Adipocyte (in vitro differentiated cells): ENCODE data around the gene STK11.
A peak's percentile ranks its signal among the peaks of the same experiment; 100 is the strongest.

Source experiments
- DNase-seq: peaks from one replicate; pipeline ENCODE4 v3.0.0-alpha.2; 2015; ENCODE audit warnings: low read depth
- H3K27me3 ChIP-seq: replicated peaks from 2 replicates; pipeline ENCODE4 v1.7.0; 2013; ENCODE audit warnings: mild to moderate bottlenecking, low read length, moderate library complexity; ENCODE audit not compliant: control insufficient read depth, insufficient read depth
- H3K36me3 ChIP-seq: 2 replicates; pipeline ENCODE4 v1.7.0; 2013; ENCODE audit warnings: low read length, mild to moderate bottlenecking, moderate library complexity; ENCODE audit not compliant: control insufficient read depth, insufficient read depth, severe bottlenecking
- H3K4me1 ChIP-seq: 2 replicates; pipeline ENCODE4 v1.7.0; 2013; ENCODE audit warnings: mild to moderate bottlenecking, low read length, moderate library complexity; ENCODE audit not compliant: control insufficient read depth, insufficient read depth
- H3K4me3 ChIP-seq: 2 replicates; pipeline ENCODE4 v1.7.0; 2013; ENCODE audit warnings: mild to moderate bottlenecking, low read length, moderate library complexity
- H3K9ac ChIP-seq: 2 replicates; pipeline ENCODE4 v1.7.0; 2013; ENCODE audit warnings: mild to moderate bottlenecking, low read length, moderate library complexity
- H3K9me3 ChIP-seq: 2 replicates; pipeline ENCODE4 v1.7.0; 2013; ENCODE audit warnings: mild to moderate bottlenecking, low read length, moderate library complexity; ENCODE audit not compliant: control insufficient read depth

The STK11 gene

DNA sequence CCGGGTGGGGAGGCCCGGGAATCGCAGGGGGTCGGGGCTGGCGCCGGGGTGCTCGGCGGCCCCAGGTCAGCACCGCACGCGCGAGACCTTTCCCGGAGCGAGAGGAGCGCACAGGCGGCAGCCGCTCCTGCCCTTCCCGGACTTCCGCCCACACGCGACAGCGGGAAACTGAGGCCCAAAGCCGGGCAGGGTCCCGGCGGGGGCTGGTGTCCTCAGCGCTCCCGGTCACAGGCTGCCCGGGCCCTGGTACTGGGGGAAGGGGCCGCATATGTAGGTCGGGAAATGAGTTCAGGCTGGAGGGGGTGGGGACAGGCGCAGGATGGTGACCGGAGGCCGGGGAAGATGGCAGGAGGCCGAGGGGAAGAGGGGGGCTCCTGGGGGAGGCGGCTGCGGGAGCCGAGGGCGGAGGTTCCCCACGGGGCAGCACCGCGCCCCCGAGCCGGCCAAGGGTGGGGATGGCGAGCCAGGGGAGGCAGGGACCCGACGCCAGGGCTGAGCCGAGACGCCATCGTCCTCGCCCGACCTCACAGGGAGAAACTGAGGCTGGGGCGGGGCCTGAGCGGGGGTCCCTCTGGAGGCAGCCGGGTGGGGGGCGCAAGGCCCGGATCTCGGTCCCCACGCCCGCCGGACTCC lies 31.6 kb downstream of the STK11 start:
- peak; percentile 56 for DNase-seq
- no peaks in the 10 kb centered on the region for H3K9me3 ChIP-seq

DNA sequence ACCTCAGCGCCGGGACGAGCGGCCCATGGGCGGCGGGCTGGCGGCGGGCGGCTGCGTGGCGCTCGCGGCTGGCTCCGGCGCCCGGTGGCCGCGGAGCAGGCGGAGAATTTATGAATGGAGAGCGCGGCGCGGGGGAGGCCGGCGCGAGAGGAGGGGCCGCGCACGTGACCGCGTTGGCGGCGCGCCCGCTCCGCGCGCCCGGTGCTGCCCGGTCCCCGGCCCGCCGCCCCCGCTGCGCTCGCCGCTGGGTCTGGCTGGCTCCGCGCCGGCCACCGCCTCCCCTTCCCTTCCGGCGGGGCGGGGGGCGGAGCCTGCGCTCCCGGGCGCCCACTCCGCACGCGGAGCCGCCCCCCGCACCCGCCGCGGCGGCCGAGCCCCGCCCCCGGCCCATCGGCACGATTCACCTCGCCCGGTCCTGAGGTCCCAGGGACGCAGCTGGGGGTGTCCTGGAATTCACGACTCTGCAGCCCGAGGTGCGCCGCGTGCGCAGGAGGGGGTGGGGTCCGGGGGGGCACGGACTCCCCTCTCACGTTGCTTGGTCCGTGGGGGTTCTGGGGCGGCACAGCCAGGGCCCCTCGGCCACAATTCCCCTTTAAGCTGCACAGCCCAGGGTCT lies 32.3 kb downstream of the STK11 start, which contains the start of gene CBARP:
CBARP (minus strand) TSS at position 252 of the 615 bp plus-strand sequence. CDS start 1,905 bp downstream, outside the sequence.
- H3K4me1 ChIP-seq: peaks cover 26% of the 10 kb centered on the region
- no peaks in the 10 kb centered on the region for H3K27me3 ChIP-seq
- no peaks in the 10 kb centered on the region for H3K9me3 ChIP-seq
- peak within 1 kb of the TSS; percentile 82 for H3K4me3 ChIP-seq
- peak; percentile 76 for DNase-seq
- no peaks in the 10 kb centered on the region for H3K36me3 ChIP-seq
- peak within 1 kb of the TSS; percentile 81 for H3K9ac ChIP-seq

More for the DNA sequence above, 31.6 kb downstream of the STK11 start:
- Histone ChIP-seq H3K4me3 (peak overlapping the region; percentile 82), H3K36me3 (no peaks in the 10 kb centered on the region), H3K4me1 (peaks cover 26% of the 10 kb centered on the region), H3K9ac (peak overlapping the region; percentile 81), H3K27me3 (no peaks in the 10 kb centered on the region)

DNA sequence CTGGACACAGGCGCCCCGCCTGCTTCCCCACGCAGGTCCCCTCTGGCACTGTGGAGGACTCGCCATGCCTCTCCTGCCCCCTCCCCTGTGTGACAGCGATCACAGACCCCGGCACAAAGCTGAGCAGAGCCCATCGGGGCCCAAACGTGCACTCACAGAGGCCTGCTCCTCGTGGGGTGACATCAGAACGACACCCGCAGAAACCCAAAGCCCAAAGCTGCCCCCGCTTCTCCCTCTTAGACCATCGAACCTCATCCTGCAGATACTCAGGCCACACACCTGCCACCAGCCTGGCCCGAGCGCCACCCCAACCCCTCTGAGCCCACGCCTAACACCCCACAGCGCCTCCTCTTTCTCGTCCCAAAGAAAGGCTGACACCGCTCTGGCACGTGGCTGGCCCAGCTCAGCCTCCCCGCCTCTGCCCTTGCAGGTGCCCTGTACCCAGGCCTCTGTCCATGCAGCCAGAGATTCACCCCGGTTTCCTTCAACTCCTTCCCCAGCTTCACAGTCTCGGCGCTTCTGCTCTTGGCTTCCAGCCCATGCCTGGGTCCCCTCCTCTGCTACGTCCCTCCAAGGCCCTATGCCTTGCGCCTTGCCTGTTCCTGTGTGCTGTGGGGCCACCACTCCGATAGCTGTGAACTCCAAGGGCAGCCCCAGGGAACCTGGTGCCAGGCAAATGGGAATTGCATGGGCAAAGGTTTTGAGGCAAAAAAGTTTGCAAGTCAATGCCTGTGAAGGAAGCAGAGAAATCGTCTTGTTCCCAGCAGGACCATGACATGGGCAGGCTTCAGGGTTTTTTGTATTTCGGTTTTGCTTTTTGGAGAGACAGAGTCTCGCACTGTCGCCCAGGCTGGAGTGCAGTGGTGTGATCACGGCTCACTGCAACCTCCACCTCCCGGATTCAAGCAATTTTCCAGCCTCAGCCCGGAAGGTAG lies 33.1 kb downstream of the STK11 start:
- Histone ChIP-seq H3K4me1 (peaks cover 28% of the 10 kb centered on the region), H3K27me3 (no peaks in the 10 kb centered on the region), H3K9me3 (no peaks in the 10 kb centered on the region), H3K36me3 (no peaks in the 10 kb centered on the region), H3K9ac (no peak overlapping the region), H3K4me3 (no peak overlapping the region)
- no peak for DNase-seq

DNA sequence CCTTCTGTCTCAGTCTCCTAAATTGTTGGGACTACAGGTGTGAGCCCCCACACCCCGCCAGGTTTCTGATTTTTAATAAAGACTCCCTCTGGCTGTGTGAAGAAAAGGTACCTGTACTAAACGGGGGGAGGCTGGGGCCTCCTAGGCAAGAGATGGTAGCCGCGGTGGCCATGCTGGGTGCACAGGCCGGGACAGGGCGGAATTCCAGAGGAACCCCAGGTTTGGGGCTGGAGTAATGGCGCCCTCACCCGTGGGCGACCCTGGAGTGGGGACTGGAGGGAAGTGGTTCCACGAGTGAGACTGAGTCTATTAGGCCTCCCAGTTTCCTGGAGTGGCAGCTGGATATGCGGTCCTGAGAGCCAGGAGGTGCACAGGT lies 33.8 kb downstream of the STK11 start:
- Histone ChIP-seq H3K27me3 (no peaks in the 10 kb centered on the region), H3K4me1 (peaks cover 35% of the 10 kb centered on the region), H3K36me3 (no peaks in the 10 kb centered on the region), H3K4me3 (no peak overlapping the region), H3K9ac (peak overlapping the region; percentile 62), H3K9me3 (no peaks in the 10 kb centered on the region)
- DNase-seq: no peak

DNA sequence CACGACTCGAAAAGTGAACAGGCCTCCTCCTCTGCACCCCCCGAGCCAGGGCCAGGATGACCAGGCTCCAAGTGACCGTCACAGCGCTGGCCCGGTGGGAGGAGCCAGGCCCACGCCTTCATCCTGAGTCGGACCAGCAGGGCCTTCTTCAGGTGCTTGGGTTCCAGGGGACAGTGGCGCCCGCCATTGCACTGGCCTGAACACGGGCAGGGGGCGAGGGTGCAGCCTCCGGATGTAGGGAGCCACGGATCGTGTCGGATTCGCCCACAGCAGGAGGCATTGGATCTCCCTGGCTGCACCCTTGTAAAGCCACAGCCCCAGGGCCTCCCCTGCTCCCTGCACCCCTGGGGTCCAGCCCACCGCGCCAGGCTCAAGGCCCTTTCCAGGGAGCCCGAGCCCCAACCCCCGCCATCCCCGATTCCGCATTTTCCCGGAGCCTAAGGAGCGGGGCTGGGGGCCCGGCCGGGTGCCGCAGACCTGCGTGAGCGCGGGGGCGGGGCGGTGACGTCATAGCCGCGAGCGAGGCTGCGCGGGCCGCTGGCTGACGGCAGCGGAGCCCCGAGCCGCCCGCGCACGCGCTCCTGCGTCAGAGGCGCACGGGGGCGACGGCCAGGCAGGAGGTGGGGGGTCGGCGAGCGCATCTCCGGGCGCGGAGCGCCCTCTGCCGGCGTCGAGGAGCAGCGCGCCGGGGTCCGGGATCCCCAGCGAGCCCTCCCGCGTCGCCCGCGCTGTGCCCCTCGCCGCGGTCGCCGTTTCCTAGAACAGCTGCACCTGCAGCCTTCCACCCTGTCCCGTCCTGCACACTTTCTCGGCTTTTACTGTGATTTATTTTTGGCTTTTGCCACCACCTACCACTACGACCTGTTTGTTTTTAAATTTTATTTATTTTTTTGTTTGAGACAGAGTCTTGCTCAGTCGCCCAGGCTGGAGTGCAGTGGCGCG lies 34.5 kb downstream of the STK11 start:
- Histone ChIP-seq H3K4me3 (peak overlapping the region; percentile 56), H3K27me3 (no peaks in the 10 kb centered on the region)
- DNase-seq: peak; percentile 98

DNA sequence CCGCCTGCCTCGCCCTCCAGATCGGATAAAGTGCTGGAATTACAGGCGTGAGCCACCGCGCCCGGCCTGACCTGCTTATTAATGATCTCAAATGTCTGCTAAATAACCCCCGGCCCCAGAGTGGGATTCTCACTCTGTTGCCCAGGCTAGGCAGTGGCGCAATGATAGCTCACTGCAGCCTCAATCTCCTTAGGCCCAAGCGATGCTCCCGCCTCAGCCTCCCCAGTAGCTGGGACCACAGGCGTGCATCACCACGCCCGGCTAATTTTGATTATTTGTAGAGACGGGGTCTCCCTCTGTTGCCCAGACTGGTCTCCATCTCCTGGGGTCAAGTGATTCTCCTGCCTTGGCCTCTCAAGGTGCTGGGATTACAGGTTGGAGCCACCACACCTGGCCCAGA lies 35.3 kb downstream of the STK11 start:
- Histone ChIP-seq H3K9ac (peak overlapping the region; percentile 96), H3K36me3 (no peaks in the 10 kb centered on the region), H3K4me3 (peak overlapping the region; percentile 94), H3K9me3 (no peaks in the 10 kb centered on the region), H3K27me3 (no peaks in the 10 kb centered on the region), H3K4me1 (peaks cover 46% of the 10 kb centered on the region)
- no peak for DNase-seq

More for the DNA sequence above, 34.5 kb downstream of the STK11 start:
- Histone ChIP-seq H3K36me3 (no peaks in the 10 kb centered on the region), H3K9ac (peak overlapping the region; percentile 64), H3K9me3 (no peaks in the 10 kb centered on the region), H3K4me1 (peaks cover 41% of the 10 kb centered on the region)

DNA sequence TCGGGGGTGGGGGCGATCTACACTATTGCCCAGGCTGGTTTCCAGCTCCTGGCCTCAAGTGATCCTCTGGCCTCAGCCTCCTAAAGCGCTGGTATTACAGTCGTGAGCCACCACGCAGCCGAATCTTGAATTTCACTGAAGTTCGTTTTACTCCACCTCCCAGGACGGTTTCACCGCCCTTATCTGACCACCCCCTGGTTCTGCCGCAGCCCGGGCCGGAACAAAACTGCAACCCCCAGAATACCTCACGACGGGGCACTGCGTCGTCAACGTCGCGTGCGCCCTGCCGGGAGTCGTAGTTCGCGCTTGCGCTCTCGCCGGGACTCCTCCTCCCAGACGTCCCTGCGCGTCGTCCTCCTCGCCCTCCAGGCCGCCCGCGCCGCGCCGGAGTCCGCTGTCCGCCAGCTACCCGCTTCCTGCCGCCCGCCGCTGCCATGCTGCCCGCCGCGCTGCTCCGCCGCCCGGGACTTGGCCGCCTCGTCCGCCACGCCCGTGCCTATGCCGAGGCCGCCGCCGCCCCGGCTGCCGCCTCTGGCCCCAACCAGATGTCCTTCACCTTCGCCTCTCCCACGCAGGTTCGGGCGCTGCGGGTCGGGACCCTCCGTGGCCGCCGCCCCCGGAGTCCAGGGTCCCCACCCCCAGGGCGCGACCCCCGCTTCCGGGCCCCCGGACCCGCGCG lies 36.0 kb downstream of the STK11 start, which contains the start of gene ATP5F1D:
ATP5F1D (plus strand) TSS at position 335 of the 679 bp plus-strand sequence; CDS start at position 435, 100 bp downstream.
- Histone ChIP-seq H3K9ac (peak within 1 kb of the TSS; percentile 96), H3K4me3 (peak within 1 kb of the TSS; percentile 94), H3K36me3 (no peaks in the 10 kb centered on the region), H3K27me3 (no peaks in the 10 kb centered on the region), H3K4me1 (peaks cover 46% of the 10 kb centered on the region), H3K9me3 (no peaks in the 10 kb centered on the region)
- DNase-seq: peak; percentile 97

DNA sequence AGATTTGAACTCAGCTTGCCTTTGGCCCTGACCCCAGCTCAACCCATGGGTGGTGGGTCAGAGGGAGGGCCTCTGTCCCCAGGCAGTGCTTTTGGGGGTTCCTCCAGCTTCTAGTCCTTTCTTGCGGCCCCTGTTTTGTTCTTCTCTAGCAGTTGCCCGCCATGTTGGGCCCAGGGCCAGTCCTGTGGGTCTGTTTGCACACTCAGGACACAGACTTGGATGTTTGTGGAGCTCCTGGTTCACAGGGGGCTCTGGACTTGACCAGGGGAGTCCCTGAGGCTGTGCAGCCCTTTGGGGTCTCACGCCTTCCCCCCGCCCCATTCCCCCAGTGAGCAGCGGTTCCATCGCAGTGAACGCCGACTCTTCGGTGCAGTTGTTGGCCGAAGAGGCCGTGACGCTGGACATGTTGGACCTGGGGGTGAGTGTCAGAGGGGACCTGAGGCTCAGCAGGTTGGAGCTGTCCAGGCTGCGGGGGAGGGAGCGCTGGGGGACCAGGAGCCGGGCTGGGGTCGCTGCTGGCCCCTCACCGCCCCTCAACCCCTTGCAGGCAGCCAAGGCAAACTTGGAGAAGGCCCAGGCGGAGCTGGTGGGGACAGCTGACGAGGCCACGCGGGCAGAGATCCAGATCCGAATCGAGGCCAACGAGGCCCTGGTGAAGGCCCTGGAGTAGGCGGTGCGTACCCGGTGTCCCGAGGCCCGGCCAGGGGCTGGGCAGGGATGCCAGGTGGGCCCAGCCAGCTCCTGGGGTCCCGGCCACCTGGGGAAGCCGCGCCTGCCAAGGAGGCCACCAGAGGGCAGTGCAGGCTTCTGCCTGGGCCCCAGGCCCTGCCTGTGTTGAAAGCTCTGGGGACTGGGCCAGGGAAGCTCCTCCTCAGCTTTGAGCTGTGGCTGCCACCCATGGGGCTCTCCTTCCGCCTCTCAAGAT lies 38.5 kb downstream of the STK11 start:
- no peaks in the 10 kb centered on the region for H3K36me3 ChIP-seq
- peak overlapping the region; percentile 73 for H3K9ac ChIP-seq
- peak; percentile 94 for DNase-seq
- H3K9me3 ChIP-seq: no peaks in the 10 kb centered on the region
- no peaks in the 10 kb centered on the region for H3K27me3 ChIP-seq
- peak overlapping the region; percentile 65 for H3K4me3 ChIP-seq
- H3K4me1 ChIP-seq: peaks cover 53% of the 10 kb centered on the region

DNA sequence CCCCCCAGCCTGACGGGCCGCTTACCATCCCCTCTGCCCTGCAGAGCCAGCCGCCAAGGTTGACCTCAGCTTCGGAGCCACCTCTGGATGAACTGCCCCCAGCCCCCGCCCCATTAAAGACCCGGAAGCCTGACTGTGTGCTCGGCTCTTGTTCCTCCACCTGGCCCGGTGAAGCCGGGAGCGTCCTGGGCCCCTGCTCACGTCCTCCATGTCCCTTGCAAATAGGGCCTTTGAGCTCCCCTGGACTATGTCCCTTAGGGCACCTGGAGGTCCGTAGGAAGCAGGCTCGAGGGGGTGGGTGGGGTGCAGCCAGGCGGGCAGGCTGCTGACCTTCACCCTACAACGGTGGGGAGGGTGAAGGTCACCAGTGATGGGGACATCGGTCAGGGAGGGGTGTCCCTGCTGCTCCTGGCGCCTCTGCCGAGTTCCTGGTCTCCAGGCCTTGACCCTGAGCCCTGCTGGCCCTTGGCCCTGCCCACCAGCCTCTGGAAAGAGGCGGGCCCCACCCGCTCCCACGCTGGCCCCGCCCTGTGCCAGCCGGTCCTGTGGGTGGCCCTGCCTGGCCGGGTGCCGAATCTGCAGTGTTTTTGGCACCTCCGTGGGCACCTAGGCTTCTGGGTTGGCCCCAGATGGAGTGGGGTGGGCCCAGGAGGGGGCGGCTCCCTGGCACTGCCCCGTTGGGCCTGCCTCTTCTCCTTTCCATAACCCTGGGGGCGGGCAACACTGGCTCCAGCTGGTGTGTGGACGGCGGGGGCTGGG lies 39.3 kb downstream of the STK11 start:
- H3K36me3 ChIP-seq: no peaks in the 10 kb centered on the region
- DNase-seq: no peak
- H3K4me1 ChIP-seq: peaks cover 50% of the 10 kb centered on the region
- peak overlapping the region; percentile 65 for H3K4me3 ChIP-seq
- no peaks in the 10 kb centered on the region for H3K27me3 ChIP-seq
- peak overlapping the region; percentile 73 for H3K9ac ChIP-seq
- H3K9me3 ChIP-seq: no peaks in the 10 kb centered on the region
